Lower lobe of right lung (tissue), 2 donors: ENCODE results near the gene PRDX5. TPM values are rescaled to one million over a fixed set of nuclear protein-coding genes. Genes with fewer than 3 reads are reported as not detected.

Experiments
- ATAC-seq, 2 donors: fragments of 200-7000 bp; cut with Tn5 transposase; one replicate each; pipeline ENCODE4 v1.9.1; 2020 to 2022; ENCODE audit warnings: mild to moderate bottlenecking in 2 of 2, moderate library complexity in 2 of 2
- DNase-seq: peaks from one replicate; pipeline ENCODE4 v3.0.0-alpha.2; 2020
- H3K27ac ChIP-seq: fragments of 200-600 bp; one replicate; pipeline ENCODE4 v1.8.0; 2022
- H3K27me3 ChIP-seq: fragments of 200-600 bp; one replicate; pipeline ENCODE4 v1.8.0; 2022; ENCODE audit warnings: low read depth
- H3K36me3 ChIP-seq: fragments of 200-600 bp; one replicate; pipeline ENCODE4 v1.8.0; 2022; ENCODE audit warnings: mild to moderate bottlenecking
- H3K4me1 ChIP-seq: fragments of 200-600 bp; one replicate; pipeline ENCODE4 v1.8.0; 2022
- H3K4me3 ChIP-seq: fragments of 200-600 bp; one replicate; pipeline ENCODE4 v1.8.0; 2022; ENCODE audit warnings: mild to moderate bottlenecking
- H3K9me3 ChIP-seq: fragments of 200-600 bp; one replicate; pipeline ENCODE4 v1.8.0; 2022
- intact Hi-C: fragments of 100-400 bp; cut with DNase I; formaldehyde crosslinking; loops from one replicate; pipeline ENCODE4 v1.11.0; 2022
- total RNA-seq: library from RNA; stranded (reverse); fragmentation: NEBNext Ultra II Directional; extraction: Animal tissue kit (Norgen Biotek cat#: 25700); gene quantifications from one replicate; pipeline ENCODE4 v1.2.1, GENCODE V29; 2021
- TF ChIP-seq, protein P1 (sequence below): fragments of 200-600 bp; IDR thresholded peaks from one replicate; pipeline ENCODE4 v1.8.0; 2022; ENCODE audit warnings: antibody characterized with exemption, mild to moderate bottlenecking
- donor health status: DM: no; HTN: yes; CAD: no; lungs with severe emphysema.

The PRDX5 gene
- total RNA-seq, 1 donor from 2014 or later: 203 TPM

DNA sequence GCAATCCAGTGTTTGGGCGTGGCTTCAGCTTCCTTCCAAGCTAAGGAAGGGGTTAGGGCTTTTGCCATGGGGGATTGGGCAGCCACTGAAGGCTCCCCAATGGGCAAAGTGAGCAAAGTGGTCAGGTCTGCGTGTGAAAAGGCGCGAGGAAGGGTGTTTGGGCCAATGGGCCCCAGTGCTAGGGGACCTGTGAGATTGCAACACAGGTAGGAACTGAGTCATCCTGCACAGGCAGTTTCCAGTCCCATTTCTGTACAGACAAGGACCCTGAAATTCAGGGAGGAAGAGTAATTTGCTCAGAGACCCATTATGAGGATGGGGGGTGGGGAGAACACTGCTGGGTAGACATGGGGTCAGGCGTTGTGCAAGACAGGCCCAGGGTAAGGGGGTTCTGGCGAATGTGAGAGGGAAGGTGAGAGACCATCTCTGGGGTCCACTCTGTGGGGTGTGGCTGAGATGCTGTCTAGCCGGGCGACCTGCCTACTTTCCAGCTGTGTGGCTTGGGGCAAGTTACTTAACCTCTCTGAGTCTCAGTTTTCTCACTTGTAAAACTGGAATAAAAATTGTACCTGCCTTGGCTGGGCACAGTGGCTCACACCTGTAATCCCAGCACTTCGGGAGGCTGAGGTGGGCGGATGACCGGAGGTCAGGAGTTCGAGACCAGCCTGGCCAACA lies 29.4 kb downstream of the PRDX5 start:
- no peaks in the 10 kb centered on the region for H3K27me3 ChIP-seq
- intact Hi-C loops: no loop called here
- no peak for DNase-seq
- TF ChIP-seq, protein P1, sequence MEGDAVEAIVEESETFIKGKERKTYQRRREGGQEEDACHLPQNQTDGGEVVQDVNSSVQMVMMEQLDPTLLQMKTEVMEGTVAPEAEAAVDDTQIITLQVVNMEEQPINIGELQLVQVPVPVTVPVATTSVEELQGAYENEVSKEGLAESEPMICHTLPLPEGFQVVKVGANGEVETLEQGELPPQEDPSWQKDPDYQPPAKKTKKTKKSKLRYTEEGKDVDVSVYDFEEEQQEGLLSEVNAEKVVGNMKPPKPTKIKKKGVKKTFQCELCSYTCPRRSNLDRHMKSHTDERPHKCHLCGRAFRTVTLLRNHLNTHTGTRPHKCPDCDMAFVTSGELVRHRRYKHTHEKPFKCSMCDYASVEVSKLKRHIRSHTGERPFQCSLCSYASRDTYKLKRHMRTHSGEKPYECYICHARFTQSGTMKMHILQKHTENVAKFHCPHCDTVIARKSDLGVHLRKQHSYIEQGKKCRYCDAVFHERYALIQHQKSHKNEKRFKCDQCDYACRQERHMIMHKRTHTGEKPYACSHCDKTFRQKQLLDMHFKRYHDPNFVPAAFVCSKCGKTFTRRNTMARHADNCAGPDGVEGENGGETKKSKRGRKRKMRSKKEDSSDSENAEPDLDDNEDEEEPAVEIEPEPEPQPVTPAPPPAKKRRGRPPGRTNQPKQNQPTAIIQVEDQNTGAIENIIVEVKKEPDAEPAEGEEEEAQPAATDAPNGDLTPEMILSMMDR: no peak
- H3K36me3 ChIP-seq: peaks cover 15% of the 10 kb centered on the region
- no peak overlapping the region for H3K27ac ChIP-seq
- peaks cover 7% of the 10 kb centered on the region for H3K4me1 ChIP-seq
- no peak for ATAC-seq
- H3K9me3 ChIP-seq: no peaks in the 10 kb centered on the region
- no peak overlapping the region for H3K4me3 ChIP-seq

DNA sequence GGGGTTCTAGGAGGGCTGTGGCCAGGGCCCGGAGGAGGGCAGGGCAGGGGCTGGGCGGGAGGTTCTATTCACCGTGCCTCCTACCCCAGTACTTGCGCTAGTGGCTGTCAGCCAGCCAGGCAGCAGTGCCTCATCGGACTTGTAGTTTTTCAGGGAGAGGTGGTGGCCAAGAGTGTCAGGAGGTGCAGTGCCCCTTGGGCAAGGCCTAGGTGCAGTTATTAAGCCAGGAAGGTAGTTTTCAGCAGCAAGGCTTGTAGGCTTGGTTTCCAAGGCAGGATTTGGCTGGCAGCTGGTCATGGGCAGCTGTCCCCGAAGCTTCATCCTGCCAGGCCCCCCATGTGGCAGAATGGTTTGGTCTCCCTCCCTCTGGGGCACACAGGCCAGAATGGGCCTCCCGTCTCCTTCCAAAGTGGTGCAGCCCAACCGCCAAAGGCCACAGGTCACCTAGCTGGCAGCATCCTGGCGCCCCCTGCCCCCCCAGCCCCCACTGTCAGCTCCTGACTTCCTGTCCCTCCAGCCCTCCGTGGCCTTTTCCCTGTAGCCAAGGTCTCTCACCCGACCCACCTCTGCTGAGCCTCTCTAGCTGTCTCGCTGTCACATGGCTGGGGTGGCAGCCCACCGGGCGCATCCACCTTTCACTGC lies 30.6 kb downstream of the PRDX5 start:
- intact Hi-C loops: no loop called here
- DNase-seq (no peak), ATAC-seq (no peak)
- no peaks in the 10 kb centered on the region for H3K4me1 ChIP-seq
- H3K36me3 ChIP-seq: peaks cover 14% of the 10 kb centered on the region
- no peak overlapping the region for H3K27ac ChIP-seq
- TF ChIP-seq, protein P1: no peak
- no peak overlapping the region for H3K4me3 ChIP-seq
- H3K27me3 ChIP-seq: no peaks in the 10 kb centered on the region
- H3K9me3 ChIP-seq: no peaks in the 10 kb centered on the region

DNA sequence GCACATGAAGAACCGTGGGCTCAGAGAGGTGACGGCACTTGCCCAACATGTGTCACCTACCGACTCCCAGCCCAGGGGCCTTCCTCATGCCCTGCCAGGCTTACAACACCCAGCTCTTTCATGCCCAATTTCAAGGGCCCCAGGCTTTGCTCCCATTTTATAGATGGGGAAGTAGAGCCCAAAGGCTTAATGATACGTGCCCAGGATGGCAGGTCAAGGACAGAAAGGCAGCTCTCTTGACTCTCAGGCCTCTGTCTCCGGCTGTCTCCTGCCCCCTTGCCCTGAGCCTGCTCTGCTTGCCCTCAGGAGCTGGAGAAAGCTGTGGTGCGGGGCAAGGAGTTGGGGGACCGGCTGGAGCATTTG lies 31.1 kb downstream of the PRDX5 start:
- no peak overlapping the region for H3K4me3 ChIP-seq
- H3K27me3 ChIP-seq: no peaks in the 10 kb centered on the region
- no peaks in the 10 kb centered on the region for H3K4me1 ChIP-seq
- TF ChIP-seq, protein P1: no peak
- H3K27ac ChIP-seq: no peak overlapping the region
- intact Hi-C loops: no loop called here
- no peaks in the 10 kb centered on the region for H3K9me3 ChIP-seq
- DNase-seq (no peak), ATAC-seq (no peak)
- H3K36me3 ChIP-seq: peaks cover 11% of the 10 kb centered on the region

DNA sequence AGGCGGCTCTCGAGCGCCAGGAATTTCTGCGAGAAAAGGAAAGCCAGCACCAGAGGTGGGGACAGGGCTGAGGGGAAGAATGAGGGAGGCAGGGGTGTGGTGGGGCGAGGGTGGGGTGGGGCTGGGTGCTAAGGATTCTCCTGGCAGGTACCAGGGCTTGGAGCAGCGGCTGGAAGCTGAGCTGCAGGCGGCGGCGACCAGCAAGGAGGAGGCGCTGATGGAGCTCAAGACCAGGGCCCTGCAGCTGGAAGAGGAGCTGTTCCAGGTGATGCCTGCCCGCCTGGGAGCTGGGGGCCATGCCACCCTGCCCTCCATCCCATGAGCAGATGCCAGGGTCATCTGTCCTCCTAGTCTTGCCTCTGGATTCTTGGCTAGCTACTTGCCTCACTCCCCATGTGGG lies 31.5 kb downstream of the PRDX5 start:
- H3K27ac ChIP-seq: no peak overlapping the region
- TF ChIP-seq, protein P1: no peak
- H3K9me3 ChIP-seq: no peaks in the 10 kb centered on the region
- intact Hi-C loops: no loop called here
- no peak overlapping the region for H3K4me3 ChIP-seq
- no peak for DNase-seq
- no peaks in the 10 kb centered on the region for H3K27me3 ChIP-seq
- no peak for ATAC-seq
- H3K4me1 ChIP-seq: no peaks in the 10 kb centered on the region
- H3K36me3 ChIP-seq: peaks cover 7% of the 10 kb centered on the region

DNA sequence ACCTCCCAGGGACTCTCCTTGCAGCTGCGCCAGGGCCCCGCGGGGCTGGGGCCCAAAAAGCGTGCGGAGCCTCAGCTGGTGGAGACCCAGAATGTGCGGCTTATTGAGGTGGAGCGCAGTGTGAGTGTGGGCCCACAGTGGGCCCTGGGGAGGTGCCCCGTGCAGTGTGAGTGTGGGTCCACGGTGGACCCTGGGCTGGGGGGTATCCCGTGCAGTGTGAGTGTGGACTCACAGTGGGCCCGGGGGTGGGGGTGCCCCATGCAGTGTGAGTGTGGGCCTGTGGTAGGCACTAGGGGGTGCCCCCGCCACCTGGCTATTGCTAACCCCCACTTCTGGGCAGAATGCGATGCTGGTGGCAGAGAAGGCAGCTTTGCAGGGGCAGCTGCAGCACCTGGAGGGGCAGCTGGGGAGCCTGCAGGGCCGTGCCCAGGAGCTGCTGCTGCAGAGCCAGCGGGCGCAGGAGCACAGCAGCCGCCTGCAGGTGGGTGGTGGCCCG lies 33.3 kb downstream of the PRDX5 start:
- TF ChIP-seq, protein P1: no peak
- intact Hi-C loops: no loop called here
- no peak overlapping the region for H3K4me3 ChIP-seq
- ATAC-seq: peak in 1 of 2 donors; percentile 8
- peaks cover 4% of the 10 kb centered on the region for H3K36me3 ChIP-seq
- H3K27me3 ChIP-seq: no peaks in the 10 kb centered on the region
- H3K4me1 ChIP-seq: peaks cover 12% of the 10 kb centered on the region
- no peak for DNase-seq
- H3K27ac ChIP-seq: no peak overlapping the region
- no peaks in the 10 kb centered on the region for H3K9me3 ChIP-seq
